GM23338 (cell line): ENCODE results near the gene C1orf174. TPM values are rescaled to one million over a fixed set of nuclear protein-coding genes. Genes with fewer than 3 reads are reported as not detected.

Source experiments
- ATAC-seq: fragments of 200-7000 bp; cut with Tn5 transposase; 3 replicates; pipeline ENCODE4 v1.9.1; 2020
- DNase-seq: peaks from one replicate; pipeline ENCODE4 v3.0.0-alpha.2; 2015; ENCODE audit warnings: low spot score
- H2AFZ ChIP-seq: fragments of 200-600 bp; sonication (generic); 2 replicates; pipeline ENCODE4 v1.8.0; 2016; ENCODE audit warnings: antibody characterized with exemption, mild to moderate bottlenecking, moderate library complexity
- H3F3A ChIP-seq: fragments of 200-600 bp; sonication (generic); replicated peaks from 2 replicates; pipeline ENCODE4 v1.8.0; 2017; ENCODE audit warnings: antibody characterized with exemption, mixed run types, low read depth
- H3K27ac ChIP-seq: fragments of 200-600 bp; sonication (generic); 2 replicates; pipeline ENCODE4 v1.6.1; 2016; ENCODE audit warnings: low read depth
- H3K27me3 ChIP-seq: fragments of 200-600 bp; sonication (generic); 2 replicates; pipeline ENCODE4 v1.8.0; 2016; ENCODE audit warnings: mild to moderate bottlenecking, mixed run types, moderate library complexity; ENCODE audit not compliant: insufficient read depth
- H3K36me3 ChIP-seq: fragments of 200-600 bp; sonication (generic); 2 replicates; pipeline ENCODE4 v1.8.0; 2016; ENCODE audit warnings: mild to moderate bottlenecking; ENCODE audit not compliant: insufficient read depth
- H3K4me1 ChIP-seq: fragments of 200-600 bp; sonication (generic); 2 replicates; pipeline ENCODE4 v1.8.0; 2016; ENCODE audit warnings: mild to moderate bottlenecking, moderate library complexity; ENCODE audit not compliant: insufficient read depth
- H3K4me2 ChIP-seq: fragments of 200-600 bp; sonication (generic); 2 replicates; pipeline ENCODE4 v1.7.1; 2017; ENCODE audit warnings: mixed run types
- H3K4me3 ChIP-seq: fragments of 200-600 bp; sonication (generic); 2 replicates; pipeline ENCODE4 v1.6.1; 2016; ENCODE audit warnings: mixed run types
- H3K79me2 ChIP-seq: fragments of 200-600 bp; sonication (generic); replicated peaks from 2 replicates; pipeline ENCODE4 v1.8.0; 2017; ENCODE audit warnings: mild to moderate bottlenecking; ENCODE audit not compliant: insufficient read depth
- H3K9me2 ChIP-seq: fragments of 200-600 bp; sonication (generic); 2 replicates; pipeline ENCODE4 v1.8.0; 2017; ENCODE audit not compliant: insufficient read depth
- H4K20me1 ChIP-seq: fragments of 200-600 bp; sonication (generic); replicated peaks from 2 replicates; pipeline ENCODE4 v1.8.0; 2017; ENCODE audit warnings: mild to moderate bottlenecking; ENCODE audit not compliant: insufficient read depth
- H3K27ac Mint-ChIP-seq: 2 replicates; pipeline ENCODE4 v1.8.0; 2020; ENCODE audit warnings: inconsistent platforms, mild to moderate bottlenecking, moderate library complexity, mixed read lengths
- H3K27me3 Mint-ChIP-seq: 3 replicates; pipeline ENCODE4 v1.8.0; 2022; ENCODE audit warnings: low read depth, mild to moderate bottlenecking, moderate library complexity, mixed read lengths, inconsistent platforms; ENCODE audit not compliant: insufficient read depth, poor library complexity
- H3K36me3 Mint-ChIP-seq: 3 replicates; pipeline ENCODE4 v1.8.0; 2021; ENCODE audit warnings: low read depth, mild to moderate bottlenecking, inconsistent platforms, moderate library complexity, mixed read lengths
- H3K4me1 Mint-ChIP-seq: 3 replicates; pipeline ENCODE4 v1.8.0; 2020; ENCODE audit warnings: mild to moderate bottlenecking, inconsistent platforms, mixed read lengths
- H3K4me3 Mint-ChIP-seq: 3 replicates; pipeline ENCODE4 v1.8.0; 2021; ENCODE audit warnings: moderate library complexity, mild to moderate bottlenecking, inconsistent platforms, mixed read lengths
- H3K9me3 Mint-ChIP-seq: 3 replicates; pipeline ENCODE4 v1.8.0; 2020; ENCODE audit warnings: moderate library complexity, mild to moderate bottlenecking, inconsistent platforms, mixed read lengths
- CTCF ChIP-seq, 2 experiments: fragments of 200-600 bp in 1 of 2; sonication (generic) in 1 of 2; conservative IDR thresholded peaks; 2 replicates each; pipeline versions ENCODE4 v1.5.1 to v1.6.1; 2016 to 2017; ENCODE audit warnings: antibody characterized with exemption in 2 of 2, low read depth in 2 of 2, mild to moderate bottlenecking in 2 of 2, moderate library complexity in 1 of 2
- ETS1 ChIP-seq: IDR thresholded peaks from 2 replicates; pipeline ENCODE4 v1.6.1; 2016; ENCODE audit warnings: antibody characterized with exemption
- EZH2 ChIP-seq: fragments of 200-600 bp; sonication (generic); IDR thresholded peaks from one replicate; pipeline ENCODE4 v1.8.0; 2017; ENCODE audit warnings: antibody characterized with exemption, mild to moderate bottlenecking, low read depth; ENCODE audit not compliant: unreplicated experiment
- EZH2phosphoT487 ChIP-seq: fragments of 200-600 bp; sonication (generic); IDR thresholded peaks from one replicate; pipeline ENCODE4 v1.8.1; 2018; ENCODE audit warnings: antibody characterized with exemption; ENCODE audit not compliant: unreplicated experiment
- JUNB ChIP-seq: IDR thresholded peaks from one replicate; pipeline ENCODE4 v1.6.1; 2016; ENCODE audit warnings: antibody characterized with exemption; ENCODE audit not compliant: unreplicated experiment
- NANOG ChIP-seq: IDR thresholded peaks from 2 replicates; pipeline ENCODE4 v1.6.1; 2016; ENCODE audit warnings: antibody characterized with exemption, borderline replicate concordance
- POLR2AphosphoS5 ChIP-seq: IDR thresholded peaks from 2 replicates; pipeline ENCODE4 v1.6.1; 2016; ENCODE audit warnings: antibody characterized with exemption, low read depth
- REST ChIP-seq: IDR thresholded peaks from one replicate; pipeline ENCODE4 v1.6.1; 2018; ENCODE audit warnings: antibody characterized with exemption; ENCODE audit not compliant: unreplicated experiment
- ZNF331 ChIP-seq: fragments of 250-450 bp; sonication (Bioruptor Pico); IDR thresholded peaks from 2 replicates; pipeline ENCODE4 v1.5.0; 2020; ENCODE audit warnings: low read depth, mild to moderate bottlenecking, moderate library complexity
- ZNF462 ChIP-seq: fragments of 250-450 bp; sonication (Bioruptor Pico); IDR thresholded peaks from 2 replicates; pipeline ENCODE4 v1.5.0; 2020; ENCODE audit warnings: mild to moderate bottlenecking, moderate library complexity
- polyA plus RNA-seq: library from polyadenylated mRNA; unstranded; fragments of >200 nt; fragmentation: Nextera tagmentation; extraction: Ambion mirVana; gene quantifications from 2 replicates; pipeline ENCODE4 v1.2.1, GENCODE V29; 2016
- total RNA-seq: library from RNA; depleted of rRNA; stranded (reverse); fragments of >200 nt; shearing (Covaris generic); gene quantifications from 2 replicates; pipeline ENCODE4 v1.2.3, GENCODE V29; 2014

Gene C1orf174
- total and polyA plus RNA-seq, 2 experiments from 2014 or later, result 28.5 to 28.7 TPM

GRCh38 chr1:3943806-3944577 lies 43.9 kb upstream of the C1orf174 start:
- no peak for ATAC-seq
- H3K4me1 ChIP-seq, result no peaks in the 10 kb centered on the region
- no peaks in the 10 kb centered on the region for H3K79me2 ChIP-seq
- Mint-ChIP-seq H3K27me3 (peaks cover 3% of the 10 kb centered on the region), H3K27ac (no peak overlapping the region), H3K4me3 (no peak overlapping the region), H3K4me1 (0 out of 3 replicates have a peak, but pooled peaks cover 2% of the 10 kb centered on the region), H3K36me3 (peaks cover 19% of the 10 kb centered on the region), H3K9me3 (peaks cover 82% of the 10 kb centered on the region)
- no peak overlapping the region for H3K4me3 ChIP-seq
- H3K27ac ChIP-seq, result no peak overlapping the region
- no peaks in the 10 kb centered on the region for H3F3A ChIP-seq
- H3K27me3 ChIP-seq, result no peaks in the 10 kb centered on the region
- no peak for DNase-seq
- no peaks in the 10 kb centered on the region for H4K20me1 ChIP-seq
- no peak overlapping the region for H2AFZ ChIP-seq
- no peak overlapping the region for H3K4me2 ChIP-seq
- no peaks in the 10 kb centered on the region for H3K9me2 ChIP-seq
- TF ChIP-seq ETS1, result no peak
- TF ChIP-seq EZH2, result no peak
- TF ChIP-seq NANOG, result no peak
- no peak for TF ChIP-seq EZH2phosphoT487
- TF ChIP-seq REST, result no peak
- no peak for TF ChIP-seq JUNB
- TF ChIP-seq ZNF331 (CRISPR knock-in tag), result no peak
- TF ChIP-seq CTCF (conservative IDR thresholded peaks at IDR 0.05; ENCODE audit: low read depth in 2 of 2), result no peak
- TF ChIP-seq ZNF462 (CRISPR knock-in tag), result no peak
- no peak for TF ChIP-seq POLR2AphosphoS5
- H3K36me3 ChIP-seq, result no peaks in the 10 kb centered on the region
